ENCODE measurements around the gene ITGB3.

ITGB3 gene

GRCh38 chr17:47278561-47278960 lies 24.9 kb downstream of the ITGB3 start:
- DNase-seq = no peak

DNA sequence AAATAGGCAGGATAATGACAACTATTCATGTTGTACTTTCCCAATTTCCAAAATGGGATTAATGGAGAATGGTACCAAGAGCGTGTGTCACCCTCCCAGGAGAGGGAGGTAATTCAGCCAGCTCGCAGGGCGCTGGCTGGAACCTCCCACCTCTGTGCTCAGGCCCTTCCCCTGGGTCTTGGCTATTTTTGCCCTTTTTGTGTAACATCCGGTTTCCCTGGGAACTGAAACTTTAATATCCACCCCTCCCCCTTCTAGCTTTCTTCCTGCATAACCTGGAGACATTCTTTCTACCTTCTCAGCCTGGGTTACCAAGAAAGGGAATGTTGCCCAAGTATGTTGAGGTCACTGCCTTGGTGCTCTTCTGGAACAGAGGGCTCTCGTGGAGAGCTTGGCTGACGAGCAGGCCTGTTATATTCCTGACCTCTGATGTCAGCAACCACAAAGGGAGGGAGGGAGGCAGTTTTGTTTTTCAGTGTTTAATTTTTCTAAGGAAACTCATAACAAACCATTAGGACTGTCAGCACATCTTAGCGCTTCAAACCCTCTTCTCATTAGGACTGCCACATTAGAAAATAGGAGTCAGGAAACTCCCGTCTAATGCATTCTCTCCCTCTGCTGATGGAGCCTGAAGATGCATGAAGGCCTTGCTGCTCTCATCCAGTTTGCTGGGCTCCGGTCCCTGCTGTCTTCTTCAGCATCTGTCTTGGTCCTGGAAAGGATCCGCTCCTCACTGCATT lies 25.6 kb downstream of the ITGB3 start:
- no peak for DNase-seq

- no peak for DNase-seq
These were observed 26.6 kb downstream of the ITGB3 start for GRCh38 chr17:47280072-47280811.

- DNase-seq = no peak
These were observed 27.6 kb downstream of the ITGB3 start for GRCh38 chr17:47281216-47281615.

DNA sequence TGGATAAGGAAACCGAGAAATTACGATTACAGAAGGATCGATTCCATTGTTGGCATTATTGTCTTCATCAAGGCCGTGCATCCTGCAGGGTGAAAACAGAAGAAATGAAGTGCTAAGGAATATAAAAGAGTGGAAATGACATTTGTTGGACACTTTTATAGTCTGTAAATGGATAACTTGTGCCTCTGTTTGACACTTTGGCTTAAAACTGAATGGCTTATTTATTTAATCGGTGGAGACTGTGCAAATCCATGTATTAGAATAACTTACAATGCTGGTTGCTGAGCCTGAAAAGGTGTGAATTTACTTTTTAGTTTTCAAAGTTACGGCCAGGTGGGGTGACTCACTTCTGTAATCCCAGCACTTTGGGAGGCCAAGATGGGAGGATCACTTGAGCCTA lies 31.4 kb downstream of the ITGB3 start:
- DNase-seq = no peak

DNA sequence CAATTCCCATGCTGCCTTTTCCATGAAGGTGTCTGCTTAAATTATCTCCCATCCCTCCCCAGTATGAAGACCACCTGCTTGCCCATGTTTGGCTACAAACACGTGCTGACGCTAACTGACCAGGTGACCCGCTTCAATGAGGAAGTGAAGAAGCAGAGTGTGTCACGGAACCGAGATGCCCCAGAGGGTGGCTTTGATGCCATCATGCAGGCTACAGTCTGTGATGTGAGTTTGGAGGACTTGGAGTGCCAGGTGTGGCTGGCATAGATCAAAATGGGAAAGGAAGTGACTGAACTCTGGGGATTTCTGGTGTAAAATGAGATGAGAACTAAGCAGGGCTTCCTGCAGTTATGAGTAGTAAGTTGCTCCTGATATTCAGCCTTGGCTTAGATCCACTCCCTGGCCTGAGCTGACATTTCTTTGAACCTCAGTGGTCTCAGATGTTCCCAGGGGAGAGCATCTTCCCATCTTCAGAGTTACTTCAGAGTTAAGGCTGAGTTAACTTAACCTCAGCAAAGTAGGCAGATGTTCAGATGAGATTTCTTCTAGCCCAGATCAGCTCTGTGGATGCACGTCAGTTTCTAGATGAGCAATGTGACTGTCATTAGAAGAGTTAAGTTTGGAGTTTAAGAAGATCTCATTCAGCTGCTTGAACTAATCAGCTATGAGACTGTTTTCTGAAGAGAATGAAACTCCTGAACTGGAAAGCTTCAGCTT lies 32.7 kb downstream of the ITGB3 start:
- peak; percentile 81 for DNase-seq

GRCh38 chr17:47287068-47287467 lies 33.4 kb downstream of the ITGB3 start:
- peak; percentile 38 for DNase-seq

DNA sequence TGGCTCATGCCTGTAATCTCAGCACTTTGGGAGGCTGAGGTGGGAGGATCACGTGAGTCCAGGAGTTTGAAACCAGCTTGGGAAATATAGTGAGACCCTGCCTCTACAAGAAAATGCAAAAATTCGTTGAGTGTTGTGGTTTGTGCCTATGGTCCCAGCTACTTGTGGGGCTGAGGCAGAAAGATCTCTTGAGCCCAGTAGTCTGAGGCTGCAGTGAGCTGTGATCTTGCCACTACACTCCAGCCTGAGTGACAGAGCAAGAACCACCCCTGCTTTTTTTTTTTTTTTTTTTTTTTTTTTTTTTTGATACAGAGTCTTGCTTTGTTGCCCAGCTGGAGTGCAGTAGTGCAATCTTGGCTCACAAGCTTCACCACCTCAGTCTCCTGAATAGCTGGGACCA lies 34.0 kb downstream of the ITGB3 start:
- DNase-seq = no peak

DNA sequence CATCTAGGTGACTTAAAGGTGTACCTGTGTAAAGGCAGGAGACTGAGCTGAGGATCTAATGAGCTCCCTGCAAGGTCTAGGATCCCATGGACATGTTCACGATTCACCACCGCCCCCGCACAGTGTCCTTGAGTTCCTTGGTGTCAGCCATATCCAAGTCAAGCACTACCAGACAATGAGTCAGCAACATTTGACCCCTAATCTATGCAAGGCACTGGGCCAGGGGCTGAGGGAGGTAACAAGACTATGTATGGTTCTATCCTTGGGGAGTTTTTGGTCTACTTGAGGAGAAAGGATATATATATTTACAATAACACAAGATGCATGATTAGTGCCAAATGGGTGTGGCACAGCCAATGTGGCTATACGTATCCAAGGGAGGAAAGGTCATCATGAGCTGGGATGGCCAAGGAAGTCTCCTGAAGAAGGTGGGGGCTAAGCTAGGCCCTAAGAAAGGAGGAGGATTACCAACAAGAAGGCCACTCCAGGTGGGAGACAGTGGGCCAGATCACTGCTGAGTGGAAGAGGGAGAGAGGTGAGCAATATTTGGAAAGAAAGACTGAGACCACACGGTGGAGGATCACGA lies 35.0 kb downstream of the ITGB3 start:
- no peak for DNase-seq

DNA sequence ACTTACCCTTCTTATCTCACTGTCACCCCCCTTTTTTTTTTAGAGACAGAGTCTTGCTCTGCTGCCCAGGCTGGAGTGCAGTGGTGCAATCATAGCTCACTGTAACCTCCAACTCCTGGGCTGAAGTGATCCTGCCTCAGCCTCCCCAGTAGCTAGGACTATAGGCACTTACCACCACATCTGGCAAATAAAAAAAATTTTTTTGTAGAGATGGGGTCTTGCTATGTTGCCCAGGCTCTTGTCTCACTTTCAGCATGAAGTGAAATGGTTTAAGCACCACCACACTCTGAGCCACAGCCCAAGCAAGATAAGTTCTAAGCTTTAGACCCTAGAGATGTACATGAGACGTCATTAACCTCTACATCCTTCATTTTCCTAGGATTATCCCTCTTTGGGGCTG lies 35.7 kb downstream of the ITGB3 start:
- DNase-seq = no peak

GRCh38 chr17:47290870-47291241 lies 37.2 kb downstream of the ITGB3 start:
- DNase-seq = no peak

- no peak for DNase-seq
These were observed 37.7 kb downstream of the ITGB3 start for GRCh38 chr17:47291242-47291873.

GRCh38 chr17:47292206-47292605 lies 38.6 kb downstream of the ITGB3 start:
- DNase-seq = no peak

GRCh38 chr17:47295037-47295873 lies 41.6 kb downstream of the ITGB3 start:
- DNase-seq = no peak

- no peak for DNase-seq
These were observed 42.2 kb downstream of the ITGB3 start for GRCh38 chr17:47295874-47296255.

DNA sequence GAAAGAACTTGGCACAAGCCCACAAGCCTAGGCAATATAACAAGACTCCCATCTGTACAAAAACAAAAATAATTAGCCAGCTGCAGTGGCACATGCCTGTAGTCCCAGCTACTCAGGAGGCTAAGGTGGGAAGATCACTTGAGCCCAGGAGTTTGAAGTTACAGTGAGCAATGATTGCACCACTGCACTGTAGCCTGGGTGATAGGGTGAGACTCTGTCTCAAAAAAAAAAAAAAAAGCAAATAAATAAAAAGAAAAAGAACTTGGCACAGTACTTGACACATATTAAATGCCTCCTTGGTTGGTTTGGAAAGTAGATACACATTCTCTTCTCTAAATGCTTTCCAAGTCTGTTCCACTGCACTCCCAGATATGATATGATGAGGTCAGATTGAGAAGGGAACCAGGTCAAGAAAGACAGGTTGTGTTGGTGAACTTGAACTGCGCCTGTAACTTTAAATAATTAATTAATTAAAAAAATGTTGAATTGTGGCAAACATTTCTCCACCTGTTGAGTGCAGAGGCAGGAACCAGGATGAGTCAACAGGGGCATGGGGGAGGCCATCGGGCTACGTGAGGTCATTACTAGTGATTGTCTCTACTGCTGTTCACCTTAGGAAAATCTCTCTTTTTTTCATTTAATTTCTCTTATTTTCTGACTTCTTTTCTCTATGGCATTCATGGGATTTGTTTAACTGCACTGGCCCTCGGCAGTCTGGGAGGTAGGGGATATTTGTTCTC lies 44.2 kb downstream of the ITGB3 start:
- no peak for DNase-seq

DNA sequence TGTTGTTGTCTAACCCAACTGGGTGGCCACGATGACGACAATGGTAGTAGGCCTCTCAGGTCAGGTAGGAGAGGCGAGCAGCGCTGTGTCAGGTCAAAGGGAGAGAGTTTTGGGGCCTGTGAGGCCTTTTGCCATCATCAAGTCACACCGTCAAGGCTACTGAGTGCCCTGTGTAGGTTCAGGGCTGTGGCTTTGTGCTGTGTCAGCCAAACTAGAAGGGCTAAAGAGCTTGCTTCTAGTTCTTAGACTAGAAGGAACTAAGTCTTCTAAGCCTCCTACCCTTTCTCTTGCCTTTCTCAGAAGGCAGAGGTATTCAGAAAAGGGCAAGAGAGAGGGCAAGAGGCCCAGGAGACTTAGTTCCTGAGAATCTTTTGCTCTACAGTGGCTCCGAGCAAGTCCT lies 45.1 kb downstream of the ITGB3 start:
- no peak for DNase-seq

GRCh38 chr17:47299239-47299910 lies 45.7 kb downstream of the ITGB3 start:
- no peak for DNase-seq

DNA sequence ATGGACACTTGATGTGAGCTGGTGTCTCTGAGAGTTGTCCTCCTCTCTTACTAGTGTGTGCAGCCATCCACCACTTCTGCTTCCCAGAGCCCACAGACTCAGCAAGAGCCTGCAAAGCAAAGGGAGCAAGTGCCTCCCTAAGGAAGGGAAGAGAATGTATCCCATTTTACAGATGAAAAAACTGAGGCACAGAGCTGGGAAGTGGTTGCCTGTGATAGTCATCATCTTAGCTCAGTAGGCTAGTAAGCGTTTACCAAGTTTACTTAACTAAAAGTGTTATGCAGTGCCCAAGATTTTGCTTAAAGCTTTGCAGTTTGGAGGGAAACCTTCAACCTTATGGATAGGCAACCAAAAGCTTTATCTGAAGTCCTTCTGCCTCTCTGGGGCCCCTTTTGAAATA lies 47.1 kb downstream of the ITGB3 start:
- DNase-seq = no peak

GRCh38 chr17:47301161-47301560 lies 47.5 kb downstream of the ITGB3 start:
- DNase-seq = peak; percentile 78

DNA sequence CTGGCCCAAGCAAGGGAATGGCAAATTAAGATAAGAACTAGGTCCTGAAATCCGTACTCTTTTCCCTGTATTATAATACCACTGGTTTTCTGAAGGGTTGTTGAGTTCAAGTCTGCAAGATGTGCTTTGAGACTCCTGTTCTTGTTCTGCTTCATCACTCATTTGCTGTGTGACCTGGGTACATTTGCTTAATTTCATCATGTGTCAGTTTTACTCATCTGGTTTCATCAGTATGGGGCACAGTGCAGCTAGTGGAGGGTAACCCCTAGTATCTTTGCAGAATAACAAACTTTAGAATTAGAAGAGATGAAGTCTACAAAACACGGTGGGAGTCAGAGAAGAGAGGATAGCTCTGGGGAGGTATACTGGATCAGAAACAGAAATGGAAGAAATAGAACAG lies 48.2 kb downstream of the ITGB3 start:
- DNase-seq = peak; percentile 51

All from activated CD4-positive, alpha-beta T cell treated with anti-CD3 and anti-CD28 coated beads, Interleukin-10, Interleukin-2, amounts not matched to agents 100 ng/mL and 50 ng/mL, durations not matched to agents 16 hours and 8 hours (primary cell).